Hepatocyte (in vitro differentiated cells): ENCODE data around the gene MCM6.

ENCODE experiments used
- EZH2 ChIP-seq: fragments of 200-600 bp; sonication (generic); IDR thresholded peaks from 2 replicates; pipeline ENCODE4 v1.6.1; 2016; ENCODE audit warnings: antibody characterized with exemption, mild to moderate bottlenecking, borderline replicate concordance
- EZH2phosphoT487 ChIP-seq: fragments of 200-600 bp; sonication (generic); IDR thresholded peaks from one replicate; pipeline ENCODE4 v1.6.1; 2018; ENCODE audit warnings: antibody characterized with exemption, mild to moderate bottlenecking, low read depth, moderate library complexity; ENCODE audit not compliant: unreplicated experiment, severe bottlenecking
- TF ChIP-seq, protein P1 (sequence below): fragments of 200-600 bp; sonication (generic); IDR thresholded peaks from 2 replicates; pipeline ENCODE4 v1.5.1; 2016; ENCODE audit warnings: antibody characterized with exemption, mild to moderate bottlenecking; ENCODE audit not compliant: poor library complexity

DNA sequence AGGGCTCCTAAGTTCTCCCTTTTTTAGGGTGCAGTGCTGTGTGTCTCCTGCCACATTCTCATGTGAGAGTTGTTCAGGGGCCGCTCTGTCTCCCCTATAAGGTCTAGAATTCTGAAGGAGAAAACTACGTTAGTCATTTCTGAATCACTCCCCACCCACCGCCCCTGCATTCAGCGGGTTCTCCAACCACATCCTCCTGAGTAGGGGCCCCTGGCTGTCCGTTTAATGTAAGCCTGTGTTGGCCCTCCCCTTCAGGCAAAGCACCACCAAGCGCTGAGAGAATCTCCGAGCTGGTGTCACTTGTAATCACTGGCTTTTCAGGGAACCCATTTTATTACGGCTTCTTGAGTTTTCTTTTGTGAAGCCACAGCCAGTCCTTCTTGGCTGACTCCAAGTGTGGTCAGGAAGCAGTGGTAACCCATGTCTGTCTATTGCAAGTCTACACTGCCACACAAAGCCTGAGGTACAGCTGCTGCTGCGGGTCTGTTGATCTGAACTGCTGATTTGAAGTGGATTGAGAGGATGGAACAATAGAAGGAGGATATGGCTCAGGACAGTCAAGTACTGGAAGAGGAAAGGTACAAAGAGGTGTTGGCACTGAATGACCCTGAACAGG lies 56.1 kb downstream of the MCM6 start:
- TF ChIP-seq, protein P1, sequence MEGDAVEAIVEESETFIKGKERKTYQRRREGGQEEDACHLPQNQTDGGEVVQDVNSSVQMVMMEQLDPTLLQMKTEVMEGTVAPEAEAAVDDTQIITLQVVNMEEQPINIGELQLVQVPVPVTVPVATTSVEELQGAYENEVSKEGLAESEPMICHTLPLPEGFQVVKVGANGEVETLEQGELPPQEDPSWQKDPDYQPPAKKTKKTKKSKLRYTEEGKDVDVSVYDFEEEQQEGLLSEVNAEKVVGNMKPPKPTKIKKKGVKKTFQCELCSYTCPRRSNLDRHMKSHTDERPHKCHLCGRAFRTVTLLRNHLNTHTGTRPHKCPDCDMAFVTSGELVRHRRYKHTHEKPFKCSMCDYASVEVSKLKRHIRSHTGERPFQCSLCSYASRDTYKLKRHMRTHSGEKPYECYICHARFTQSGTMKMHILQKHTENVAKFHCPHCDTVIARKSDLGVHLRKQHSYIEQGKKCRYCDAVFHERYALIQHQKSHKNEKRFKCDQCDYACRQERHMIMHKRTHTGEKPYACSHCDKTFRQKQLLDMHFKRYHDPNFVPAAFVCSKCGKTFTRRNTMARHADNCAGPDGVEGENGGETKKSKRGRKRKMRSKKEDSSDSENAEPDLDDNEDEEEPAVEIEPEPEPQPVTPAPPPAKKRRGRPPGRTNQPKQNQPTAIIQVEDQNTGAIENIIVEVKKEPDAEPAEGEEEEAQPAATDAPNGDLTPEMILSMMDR = no peak
- no peak for TF ChIP-seq EZH2phosphoT487
- no peak for TF ChIP-seq EZH2
